ENCODE results near the gene KDM1B.

KDM1B gene

GRCh38 chr6:18212231-18212630 lies 57.0 kb downstream of the KDM1B start:
- DNase-seq (ENCODE audit: low read depth): no peak
- no peak overlapping the region for H3K4me3 ChIP-seq (ENCODE audit: low read depth, low read length)
- no peak for TF ChIP-seq CTCF (IDR thresholded peaks at IDR 0.05; ENCODE audit: control insufficient read depth, extremely low read depth, insufficient read depth)

DNA sequence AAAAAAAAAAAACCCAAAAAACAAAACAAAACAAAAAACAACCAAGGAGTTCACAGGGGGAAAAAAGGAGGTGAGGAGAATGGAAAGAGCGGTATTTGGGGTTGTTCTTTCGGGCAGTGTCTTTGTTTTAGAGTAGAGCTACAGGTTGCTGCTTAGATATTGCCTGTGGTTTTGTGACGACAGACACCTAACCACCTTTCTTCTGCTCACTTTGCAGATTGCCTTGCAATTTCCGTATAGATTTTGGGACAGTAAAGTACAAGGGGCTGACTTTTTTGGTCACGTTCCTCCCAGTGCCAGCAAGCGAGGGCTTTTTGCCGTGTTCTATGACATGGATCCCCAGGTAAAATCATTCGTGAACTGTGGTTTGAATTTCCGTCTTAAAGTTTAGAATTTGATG lies 58.2 kb downstream of the KDM1B start:
- no peak overlapping the region for H3K4me3 ChIP-seq (ENCODE audit: low read depth, low read length)
- DNase-seq (ENCODE audit: low read depth): no peak
- TF ChIP-seq CTCF (IDR thresholded peaks at IDR 0.05; ENCODE audit: control insufficient read depth, extremely low read depth, insufficient read depth): no peak

- H3K4me3 ChIP-seq (ENCODE audit: low read depth, low read length): no peak overlapping the region
- no peak for DNase-seq (ENCODE audit: low read depth)
Observed at GRCh38 chr6:18214003-18214402, 58.8 kb downstream of the KDM1B start.

GRCh38 chr6:18215436-18215835 lies 60.2 kb downstream of the KDM1B start:
- H3K4me3 ChIP-seq (ENCODE audit: low read depth, low read length): no peak overlapping the region
- TF ChIP-seq CTCF (IDR thresholded peaks at IDR 0.05; ENCODE audit: control insufficient read depth, extremely low read depth, insufficient read depth): no peak
- DNase-seq (ENCODE audit: low read depth): no peak

More at GRCh38 chr6:18214003-18214402, 58.8 kb downstream of the KDM1B start:
- TF ChIP-seq CTCF (IDR thresholded peaks at IDR 0.05; ENCODE audit: control insufficient read depth, extremely low read depth, insufficient read depth): no peak

GRCh38 chr6:18216411-18216810 lies 61.2 kb downstream of the KDM1B start:
- no peak overlapping the region for H3K4me3 ChIP-seq (ENCODE audit: low read depth, low read length)
- no peak for TF ChIP-seq CTCF (IDR thresholded peaks at IDR 0.05; ENCODE audit: control insufficient read depth, extremely low read depth, insufficient read depth)
- no peak for DNase-seq (ENCODE audit: low read depth)

DNA sequence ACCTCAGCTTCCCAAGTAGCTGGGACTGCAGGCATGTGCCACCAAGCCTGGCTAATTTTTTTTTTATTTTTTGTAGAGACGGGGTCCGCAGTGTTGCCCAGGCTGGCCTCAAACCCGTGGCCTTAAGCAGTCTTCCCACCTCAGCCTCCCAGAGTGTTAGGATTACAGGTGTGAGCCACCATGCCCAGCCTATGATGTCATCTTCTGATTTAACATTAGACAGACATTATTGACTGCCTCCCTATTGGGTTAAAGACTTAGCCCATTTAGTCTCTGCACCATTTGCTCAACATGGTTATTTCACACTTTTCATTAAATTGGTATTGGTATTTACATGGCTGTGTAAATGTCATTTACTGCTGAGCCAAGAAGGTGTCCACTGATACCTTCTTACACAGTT lies 63.0 kb downstream of the KDM1B start:
- DNase-seq (ENCODE audit: low read depth): no peak
- no peak overlapping the region for H3K4me3 ChIP-seq (ENCODE audit: low read depth, low read length)
- TF ChIP-seq CTCF (IDR thresholded peaks at IDR 0.05; ENCODE audit: control insufficient read depth, extremely low read depth, insufficient read depth): no peak

- DNase-seq (ENCODE audit: low read depth): no peak
- TF ChIP-seq CTCF (IDR thresholded peaks at IDR 0.05; ENCODE audit: control insufficient read depth, extremely low read depth, insufficient read depth): no peak
- H3K4me3 ChIP-seq (ENCODE audit: low read depth, low read length): no peak overlapping the region
Observed at GRCh38 chr6:18219591-18219990, 64.4 kb downstream of the KDM1B start.

Data from LNCaP clone FGC (cell line).